T47D (cell line): ENCODE measurements around the gene IL1R2.

Experiments used
- DNase-seq, 2 experiments: peaks; one replicate each; pipeline versions ENCODE4 v3.0.0 to v3.0.0-alpha.2; 2011 to 2012; ENCODE audit warnings: low read depth in 1 of 2, low spot score in 1 of 2
- JUND ChIP-seq: IDR thresholded peaks from 2 replicates; pipeline ENCODE4 v1.6.1; 2012; ENCODE audit warnings: low read depth
- in situ Hi-C: cut with HindIII; loops from 2 replicates; pipeline ENCODE4 v1.10.0; 2016; ENCODE audit warnings: low sequenced_read_pairs, low pct_unique_long_range_greater_than_20kb

The IL1R2 gene

DNA sequence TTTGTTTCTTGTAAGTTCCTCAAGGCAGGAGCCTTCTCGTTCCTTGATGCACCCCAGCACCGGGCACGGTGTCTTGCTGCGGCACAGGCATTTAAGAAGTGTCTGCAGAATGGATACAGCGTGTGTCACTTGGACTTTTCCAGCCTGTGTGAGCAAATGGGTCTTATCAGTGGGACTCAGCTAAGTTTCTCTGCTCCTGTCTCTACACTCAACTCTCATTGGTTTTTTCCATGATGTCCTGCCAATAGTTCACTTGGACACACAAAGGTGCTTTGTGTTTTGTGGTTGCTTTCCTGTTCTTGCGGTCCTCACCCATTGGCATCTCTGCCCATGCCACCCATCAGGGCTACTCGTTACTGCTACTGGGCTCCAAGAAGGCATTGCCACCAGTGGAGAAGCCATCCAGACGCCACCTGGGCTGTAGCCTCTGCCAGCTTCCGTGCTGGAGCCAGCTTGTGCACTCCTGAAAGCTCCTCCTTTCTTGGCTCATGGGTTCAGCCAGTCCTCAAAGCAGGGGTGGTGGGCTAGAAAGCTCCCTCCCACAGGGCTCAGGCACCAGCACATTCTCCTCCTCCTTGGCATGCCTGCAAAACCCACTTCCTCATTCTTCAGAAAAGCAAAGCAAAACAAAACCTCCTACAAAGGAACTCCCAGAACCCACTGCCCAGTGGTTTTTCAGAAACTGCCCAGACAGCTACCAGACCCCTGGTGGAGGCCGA, 41.4 kb downstream of the IL1R2 start:
- in situ Hi-C loops = no loop called here
- TF ChIP-seq JUND = no peak
- peak in 1 of 2 experiments; percentile 87 for DNase-seq

DNA sequence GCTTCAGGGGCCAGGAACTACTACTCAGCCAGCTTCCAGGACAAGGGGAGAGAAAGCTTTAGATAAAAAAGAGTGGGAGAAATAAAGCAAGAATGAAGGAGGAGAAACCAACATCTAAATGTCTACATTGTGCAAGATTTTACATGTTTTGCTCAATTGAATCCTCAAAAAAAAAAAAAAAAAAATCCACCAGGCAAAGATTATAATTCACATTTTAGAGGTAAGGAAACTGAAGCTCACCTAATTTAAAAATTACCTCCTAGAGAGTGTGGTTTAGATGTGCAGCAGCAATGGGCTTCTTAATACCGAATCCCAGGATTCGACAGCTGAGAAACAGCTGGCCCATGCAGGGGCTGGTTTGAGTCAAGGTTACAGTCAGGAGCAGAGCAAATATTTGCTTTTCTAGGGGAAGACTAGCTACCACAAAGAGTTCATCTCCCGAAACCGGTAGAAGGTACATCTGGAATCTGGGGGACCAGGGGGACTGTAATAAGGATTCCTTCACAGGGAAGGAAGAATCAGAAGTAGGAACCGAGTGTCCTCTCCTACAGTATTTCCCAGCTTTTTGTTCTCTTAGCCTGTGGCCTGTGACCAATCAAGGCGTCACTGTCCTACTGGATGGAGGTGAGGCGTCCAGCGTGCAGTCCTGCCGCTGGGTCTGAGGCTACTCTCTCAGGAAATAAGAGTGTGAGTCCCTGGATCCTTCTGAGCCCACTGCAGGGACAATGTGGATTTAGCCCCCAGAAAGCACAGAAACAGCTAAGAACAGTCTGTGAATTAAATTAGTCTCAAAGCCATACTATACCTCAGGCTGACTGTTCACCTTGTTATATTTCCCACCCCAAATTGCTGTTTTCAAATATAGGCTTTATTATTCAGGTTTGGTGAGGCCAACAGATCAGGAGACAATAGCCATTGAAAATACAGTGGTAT, 42.3 kb downstream of the IL1R2 start:
- no peak for TF ChIP-seq JUND
- in situ Hi-C loops = no loop called here

DNA sequence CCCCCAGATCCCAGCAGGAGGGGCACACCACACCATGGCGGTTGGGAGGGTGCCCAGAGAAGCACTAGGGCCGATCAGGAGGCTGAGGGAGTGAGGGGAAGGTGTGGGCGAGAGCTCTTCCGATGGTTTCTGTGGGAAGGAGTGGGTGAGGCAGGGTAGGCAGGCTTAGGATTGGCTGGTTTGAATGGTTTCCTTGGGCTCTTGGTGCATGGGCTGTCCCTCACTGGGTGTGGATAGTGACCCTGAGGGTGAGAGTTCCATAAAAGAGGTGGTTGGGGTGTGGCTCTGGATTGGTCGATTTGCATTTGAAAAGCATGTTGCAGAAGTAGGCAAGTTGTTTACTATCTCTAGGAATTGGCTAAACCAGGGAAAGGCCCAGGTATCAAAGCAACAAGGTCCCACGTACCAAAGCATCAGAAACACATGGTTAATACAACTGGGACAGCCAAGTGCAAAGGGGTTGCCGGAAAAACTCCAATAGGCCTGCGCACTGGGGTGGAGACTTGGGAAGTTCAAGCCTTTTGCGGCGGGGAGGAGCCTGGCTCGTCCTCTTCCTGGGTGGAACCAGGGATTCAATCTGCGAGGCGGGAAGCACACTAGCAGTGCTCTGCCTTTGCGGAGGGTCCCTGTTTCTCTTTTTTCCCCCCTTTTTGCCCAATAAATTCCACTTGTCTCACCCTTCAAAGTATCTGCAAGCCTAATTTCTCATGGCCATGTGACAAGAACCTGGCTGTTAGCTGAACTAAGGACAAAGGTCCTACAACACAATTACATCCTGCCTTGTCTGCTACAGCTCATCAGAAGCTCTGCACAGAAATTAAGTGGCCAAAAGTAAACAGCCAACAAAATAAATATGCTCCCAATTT, 43.2 kb downstream of the IL1R2 start:
- TF ChIP-seq JUND = no peak
- DNase-seq = no peak
- in situ Hi-C loops = no loop called here

More for the DNA sequence above, 42.3 kb downstream of the IL1R2 start:
- DNase-seq = no peak

DNA sequence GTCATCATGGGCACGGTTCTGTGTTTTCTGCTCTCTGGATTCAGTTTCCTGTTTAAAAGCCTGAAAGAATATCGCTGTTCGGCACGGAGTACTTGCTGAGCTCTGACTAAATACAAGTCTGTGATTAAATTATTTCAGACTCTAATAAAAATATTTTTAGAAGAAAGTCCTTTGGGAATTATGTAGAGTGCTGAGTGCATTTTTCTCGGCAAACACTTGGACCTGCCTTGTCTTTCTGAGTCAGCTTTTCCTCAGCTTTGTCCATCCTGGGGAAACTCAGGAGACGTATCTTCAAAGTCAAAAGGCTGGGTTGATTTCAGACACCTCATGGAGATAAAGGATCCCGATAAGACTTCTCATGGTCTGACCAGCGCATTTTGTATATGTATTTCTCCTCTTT, 45.9 kb downstream of the IL1R2 start:
- no peak for DNase-seq
- in situ Hi-C loops = no loop called here
- TF ChIP-seq JUND = no peak

DNA sequence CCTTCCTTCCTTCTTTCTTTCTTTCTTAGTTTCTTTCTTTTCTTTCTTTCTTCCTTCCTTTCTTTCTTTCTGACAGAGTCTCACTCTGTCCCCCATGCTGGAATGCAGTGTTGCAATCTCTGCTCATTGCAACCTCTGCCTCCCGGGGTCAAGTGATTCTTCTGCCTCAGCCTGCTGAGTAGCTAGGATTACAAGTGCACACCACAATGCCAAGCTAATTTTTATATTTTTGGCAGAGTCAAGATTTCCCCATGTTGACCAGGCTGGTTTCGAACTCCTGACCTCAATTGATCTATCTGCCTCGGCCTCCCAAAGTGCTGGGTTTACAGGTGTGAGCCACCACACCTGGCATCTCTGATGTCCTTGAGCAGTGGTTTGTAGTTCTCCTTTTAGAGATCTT, 48.5 kb downstream of the IL1R2 start:
- TF ChIP-seq JUND = no peak
- in situ Hi-C loops = no loop called here
- no peak for DNase-seq

DNA sequence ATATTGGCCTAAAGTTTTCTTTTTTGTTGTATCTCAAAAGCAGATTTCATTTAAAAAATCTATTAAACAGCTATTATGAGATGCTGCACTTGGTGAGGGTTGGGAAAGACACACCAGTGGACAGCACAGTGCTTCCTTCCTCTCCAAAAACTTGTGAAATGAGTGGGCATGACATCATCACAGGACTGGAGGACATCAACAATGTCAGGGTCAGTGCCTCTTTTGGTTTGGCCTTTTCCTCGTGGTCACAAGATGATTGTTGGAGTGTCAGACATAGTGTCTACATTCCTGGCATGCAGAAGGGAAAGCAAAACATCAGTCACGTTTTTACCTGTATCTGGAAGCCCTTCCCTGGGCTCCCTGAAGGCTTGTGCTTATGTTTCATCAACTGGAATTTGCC, 49.6 kb downstream of the IL1R2 start:
- no peak for DNase-seq
- no peak for TF ChIP-seq JUND
- in situ Hi-C loops = no loop called here

DNA sequence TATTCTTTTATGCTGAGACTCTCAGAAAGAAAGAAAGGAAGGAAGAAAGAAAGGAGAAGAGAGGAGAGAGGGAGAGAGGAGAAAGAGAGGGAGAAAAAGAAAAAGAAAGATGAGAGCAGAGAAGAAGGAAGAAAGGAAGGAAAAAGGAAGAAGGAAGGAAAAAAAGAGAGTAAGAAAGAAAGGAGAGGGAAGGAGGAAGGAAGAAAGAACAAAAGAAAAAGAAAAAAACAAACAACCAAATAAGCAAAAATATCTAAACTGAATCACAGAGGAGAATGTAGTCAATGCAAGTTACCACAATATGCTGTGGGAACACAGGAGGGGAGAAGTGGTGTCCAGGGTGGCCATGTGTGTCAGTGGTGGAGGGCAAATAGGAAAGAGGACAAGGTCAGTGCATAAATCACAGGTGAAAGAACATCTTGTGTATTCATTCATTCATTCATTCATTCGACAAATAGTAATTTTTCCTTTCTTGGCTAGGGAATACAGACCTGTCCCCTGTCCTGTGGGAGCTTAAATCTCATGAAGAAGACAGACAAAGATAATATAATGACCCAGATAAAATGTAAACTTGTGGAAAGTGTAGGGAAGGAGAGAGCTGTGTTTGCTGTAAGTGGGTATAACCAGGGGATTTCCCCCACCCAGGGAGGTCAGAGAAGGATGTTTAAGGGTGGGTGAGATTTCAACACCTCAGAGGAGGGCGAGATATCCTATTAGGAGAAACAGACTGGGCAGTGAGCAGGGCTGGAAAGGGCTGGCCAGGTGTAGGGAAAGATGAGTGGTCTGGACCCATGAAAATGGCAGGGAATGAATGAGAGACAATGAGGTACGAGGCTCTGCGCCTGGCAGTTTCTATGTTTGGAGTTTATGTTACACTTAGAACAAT, 50.7 kb downstream of the IL1R2 start:
- in situ Hi-C loops = no loop called here
- TF ChIP-seq JUND = no peak
- DNase-seq = no peak

DNA sequence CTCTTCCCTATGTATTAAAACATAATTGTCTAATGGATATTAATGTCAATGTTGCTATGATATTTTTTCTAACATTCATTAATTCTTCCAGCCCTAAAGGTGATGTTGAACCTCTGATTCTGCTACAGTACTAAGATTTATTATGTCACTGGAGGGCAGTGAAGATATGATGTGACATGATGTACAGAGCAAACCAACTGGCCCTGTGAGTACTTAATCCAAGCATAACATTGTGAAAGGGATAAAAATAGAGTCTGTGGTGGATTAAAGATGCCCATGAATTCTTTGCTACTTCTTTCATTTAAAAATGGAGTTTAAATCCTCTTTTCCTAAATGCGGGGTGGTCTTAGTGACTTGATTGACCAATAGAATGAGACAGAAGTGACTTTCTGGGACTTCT, 51.8 kb downstream of the IL1R2 start:
- TF ChIP-seq JUND = no peak
- in situ Hi-C loops = no loop called here
- no peak for DNase-seq

DNA sequence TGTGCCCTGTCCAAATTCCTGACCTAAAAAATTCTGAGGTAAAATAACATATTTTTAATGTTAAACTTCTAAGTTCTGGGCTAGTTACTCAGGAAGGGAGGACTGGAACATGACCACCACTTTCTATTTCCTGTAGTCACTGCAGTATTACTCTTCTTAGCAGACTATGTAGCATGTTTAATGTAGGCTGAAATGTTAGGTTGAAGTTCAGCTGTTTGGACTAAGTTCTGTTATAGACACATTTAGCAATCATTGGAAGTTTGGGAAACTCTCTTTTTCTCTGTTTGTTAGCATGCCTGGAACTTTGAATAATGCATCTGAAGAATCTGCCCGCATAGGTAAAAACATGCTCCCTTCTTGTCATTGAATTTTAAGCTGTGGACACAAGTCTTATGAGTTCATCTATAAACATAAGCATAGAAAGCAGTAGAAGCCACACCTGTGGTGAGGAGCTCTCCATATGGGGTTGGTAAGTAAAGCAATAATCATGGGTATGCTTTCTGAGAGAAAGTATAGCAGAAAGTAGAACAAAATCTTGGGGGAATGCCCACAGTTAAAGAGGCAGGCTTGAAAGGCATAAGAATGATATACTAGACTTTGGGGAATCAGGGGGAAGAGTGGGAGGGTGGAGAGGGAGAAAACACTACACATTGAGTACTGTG, 52.6 kb downstream of the IL1R2 start:
- no peak for DNase-seq
- no peak for TF ChIP-seq JUND
- in situ Hi-C loops = no loop called here

DNA sequence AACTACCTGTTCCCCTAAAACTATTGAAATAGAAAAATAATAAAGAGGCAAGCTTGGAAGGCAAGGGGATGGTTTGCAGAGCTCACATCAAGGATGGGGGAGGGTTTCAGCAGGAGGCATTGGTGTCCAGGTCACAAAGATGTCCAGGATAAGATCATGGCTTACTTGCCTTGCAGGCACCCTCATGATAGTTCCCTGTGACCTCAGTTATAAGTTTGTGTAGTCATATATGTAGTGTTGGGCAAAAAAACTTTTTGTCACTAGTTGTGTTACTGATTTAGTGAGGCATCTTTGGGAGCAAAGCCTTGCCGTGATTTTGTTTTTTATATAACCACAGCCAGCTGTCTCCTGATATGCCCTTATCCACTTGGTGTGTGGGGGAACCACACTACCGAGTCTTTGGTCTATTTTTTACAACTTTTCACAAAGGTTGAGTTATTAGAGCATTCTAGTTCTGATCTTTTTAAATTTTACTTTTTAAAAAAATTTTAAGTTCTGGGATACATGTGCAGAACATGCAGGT, 53.3 kb downstream of the IL1R2 start:
- in situ Hi-C loops = no loop called here
- no peak for TF ChIP-seq JUND
- no peak for DNase-seq

DNA sequence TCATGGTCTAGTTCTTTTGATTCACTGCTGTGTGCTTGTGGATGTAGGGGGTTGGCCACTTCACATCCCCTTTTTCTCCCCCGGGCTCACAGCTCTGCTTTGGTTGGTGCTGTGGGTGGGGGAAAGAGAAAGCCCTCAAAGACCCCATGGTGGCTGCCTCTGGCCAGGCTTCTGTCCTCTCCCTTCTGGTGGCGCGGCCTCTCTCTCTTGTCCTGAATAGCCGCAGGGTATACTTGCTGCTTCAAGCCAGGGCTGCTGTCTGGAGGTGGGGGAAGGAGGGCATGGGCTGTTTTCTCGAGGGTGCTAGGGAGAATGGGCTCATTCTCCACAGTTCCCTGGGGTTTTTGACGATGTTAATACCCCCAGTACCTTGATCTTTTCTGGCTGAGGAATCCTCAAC, 53.9 kb downstream of the IL1R2 start:
- DNase-seq = no peak
- no peak for TF ChIP-seq JUND
- in situ Hi-C loops = no loop called here
